ENCODE results near the gene DMD. TPM values are rescaled to one million over a fixed set of nuclear protein-coding genes. Genes with fewer than 3 reads are reported as not detected.
A peak's percentile ranks its signal among the peaks of the same experiment; 100 is the strongest.

Gene DMD
- total and polyA plus RNA-seq, 2 experiments from 2014 or later, result 73.5 to 90.7 TPM

GRCh38 chrX:31929366-31929765 is 1282.0 kb downstream of the DMD start:
- Histone ChIP-seq H3K27ac (no peak overlapping the region), H3K4me3 (no peak overlapping the region), H3K27me3 (no peaks in the 10 kb centered on the region), H3K9me3 (ENCODE audit: low read depth) (no peaks in the 10 kb centered on the region), H3K4me1 (ENCODE audit: low read depth) (no peaks in the 10 kb centered on the region), H3K36me3 (no peaks in the 10 kb centered on the region)
- TF ChIP-seq CTCF (IDR thresholded peaks at IDR 0.05; ENCODE audit: low read depth, low read length), result no peak
- DNase-seq (ENCODE audit: low read depth in 1 of 2, low spot score in 1 of 2), result no peak

GRCh38 chrX:31921236-31921635 is 1290.1 kb downstream of the DMD start:
- Histone ChIP-seq H3K9me3 (ENCODE audit: low read depth) (no peaks in the 10 kb centered on the region), H3K27ac (no peak overlapping the region), H3K27me3 (no peaks in the 10 kb centered on the region), H3K4me3 (no peak overlapping the region), H3K36me3 (no peaks in the 10 kb centered on the region), H3K4me1 (ENCODE audit: low read depth) (no peaks in the 10 kb centered on the region)
- peak in 1 of 2 donors; percentile 1 for DNase-seq (ENCODE audit: low read depth in 1 of 2, low spot score in 1 of 2)
- no peak for TF ChIP-seq CTCF (IDR thresholded peaks at IDR 0.05; ENCODE audit: low read depth, low read length)

GRCh38 chrX:31909850-31910572 is 1301.3 kb downstream of the DMD start:
- no peaks in the 10 kb centered on the region for H3K4me1 ChIP-seq (ENCODE audit: low read depth)
- H3K9me3 ChIP-seq (ENCODE audit: low read depth), result no peaks in the 10 kb centered on the region
- no peak overlapping the region for H3K4me3 ChIP-seq
- H3K36me3 ChIP-seq, result no peaks in the 10 kb centered on the region
- TF ChIP-seq CTCF (IDR thresholded peaks at IDR 0.05; ENCODE audit: low read depth, low read length), result no peak
- H3K27ac ChIP-seq, result no peak overlapping the region
- DNase-seq (ENCODE audit: low read depth in 1 of 2, low spot score in 1 of 2), result no peak
- no peaks in the 10 kb centered on the region for H3K27me3 ChIP-seq

- H3K4me3 ChIP-seq, result no peak overlapping the region
- DNase-seq (ENCODE audit: low read depth in 1 of 2, low spot score in 1 of 2), result no peak
- TF ChIP-seq CTCF (IDR thresholded peaks at IDR 0.05; ENCODE audit: low read depth, low read length), result no peak
- H3K27me3 ChIP-seq, result no peaks in the 10 kb centered on the region
- no peaks in the 10 kb centered on the region for H3K36me3 ChIP-seq
- no peaks in the 10 kb centered on the region for H3K4me1 ChIP-seq (ENCODE audit: low read depth)
- no peak overlapping the region for H3K27ac ChIP-seq
- no peaks in the 10 kb centered on the region for H3K9me3 ChIP-seq (ENCODE audit: low read depth)
Measured at GRCh38 chrX:31894152-31894551, 1317.2 kb downstream of the DMD start.

GRCh38 chrX:31893525-31893924 is 1317.8 kb downstream of the DMD start:
- Histone ChIP-seq H3K27ac (no peak overlapping the region), H3K36me3 (no peaks in the 10 kb centered on the region), H3K27me3 (no peaks in the 10 kb centered on the region), H3K4me1 (ENCODE audit: low read depth) (no peaks in the 10 kb centered on the region), H3K4me3 (no peak overlapping the region), H3K9me3 (ENCODE audit: low read depth) (no peaks in the 10 kb centered on the region)
- no peak for DNase-seq (ENCODE audit: low read depth in 1 of 2, low spot score in 1 of 2)
- TF ChIP-seq CTCF (IDR thresholded peaks at IDR 0.05; ENCODE audit: low read depth, low read length), result no peak

Data from cardiac muscle cell (in vitro differentiated cells and primary cell).